ENCODE measurements around the gene FAF1.

- TF ChIP-seq CTCF (IDR thresholded peaks at IDR 0.05) (no peak), POLR2A (IDR thresholded peaks at IDR 0.05) (no peak)
These were observed 33.6 kb upstream of the FAF1 start for GRCh38 chr1:50993645-50994044.
